HFFc6 (cell line): ENCODE data around the gene MIER2. TPM values are rescaled to one million over a fixed set of nuclear protein-coding genes. Genes with fewer than 3 reads are reported as not detected.

ENCODE experiments used
- DNase-seq: peaks from one replicate; pipeline ENCODE4 v3.0.0-alpha.2; 2018
- H3K27ac Mint-ChIP-seq: 2 replicates; pipeline ENCODE4 v1.8.0; 2020; ENCODE audit warnings: mild to moderate bottlenecking, mixed read lengths
- H3K27me3 Mint-ChIP-seq: 2 replicates; pipeline ENCODE4 v1.8.0; 2021; ENCODE audit warnings: mild to moderate bottlenecking, moderate library complexity, mixed read lengths; ENCODE audit not compliant: insufficient read depth
- H3K36me3 Mint-ChIP-seq: 2 replicates; pipeline ENCODE4 v1.8.0; 2021; ENCODE audit warnings: low read depth, mixed read lengths
- H3K4me1 Mint-ChIP-seq: 2 replicates; pipeline ENCODE4 v1.8.0; 2020; ENCODE audit warnings: low read depth, mixed read lengths
- H3K4me3 Mint-ChIP-seq: 2 replicates; pipeline ENCODE4 v1.8.0; 2020; ENCODE audit warnings: mild to moderate bottlenecking, moderate library complexity, mixed read lengths
- H3K9me3 Mint-ChIP-seq: 2 replicates; pipeline ENCODE4 v1.8.0; 2020; ENCODE audit warnings: mild to moderate bottlenecking, mixed read lengths
- CTCF ChIP-seq: fragments of 200-600 bp; sonication (generic); IDR thresholded peaks from 2 replicates; pipeline ENCODE4 v1.5.0; 2021; ENCODE audit warnings: antibody characterized with exemption, mild to moderate bottlenecking
- total RNA-seq, 6 experiments: library from RNA; stranded (reverse); fragmentation: NEBNext Ultra II Directional; extraction: Animal tissue kit (Norgen Biotek cat#: 25700); gene quantifications; 2 replicates in 1 of 6; 3 replicates in 5 of 6; pipeline ENCODE4 v1.2.3, GENCODE V29; 2021

The MIER2 gene
- total RNA-seq, 6 experiments from 2014 or later, result 31.7 to 42.2 (median 33.4) TPM

DNA sequence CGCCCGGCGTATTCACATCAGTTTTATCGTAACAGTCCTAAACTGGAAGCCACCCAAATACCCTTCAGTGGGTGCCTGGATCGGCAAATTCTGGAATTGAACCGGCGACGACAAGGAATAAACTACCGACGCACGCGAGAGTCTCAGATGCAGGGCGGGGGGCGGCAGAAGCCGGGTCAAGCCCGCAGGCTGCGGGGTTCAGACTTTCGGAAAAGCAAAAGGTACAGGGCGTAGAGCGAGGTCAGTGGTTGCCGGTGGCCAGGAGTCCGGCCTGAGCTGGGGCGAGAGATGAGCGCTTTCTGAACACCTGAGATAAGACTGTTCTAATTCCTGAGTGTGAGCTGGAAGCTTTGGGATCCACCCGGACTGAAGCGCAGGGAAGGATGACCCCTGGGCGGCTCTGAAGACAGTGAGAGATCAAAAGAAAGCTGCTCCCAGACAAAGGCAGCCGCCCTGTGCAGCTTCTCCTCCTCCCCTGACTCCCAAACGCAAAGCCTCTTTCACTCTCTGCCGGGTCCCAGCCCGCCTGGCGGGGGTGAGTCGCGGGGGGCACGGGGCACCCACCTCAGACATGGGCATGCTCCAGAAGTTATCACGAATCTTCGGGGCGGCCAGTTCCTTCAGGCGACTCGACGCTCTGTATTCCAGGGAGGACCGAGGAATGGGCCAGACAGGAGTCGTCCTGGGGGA, 26.2 kb upstream of the MIER2 start:
- Mint-ChIP-seq H3K4me3 (no peak overlapping the region), H3K36me3 (no peaks in the 10 kb centered on the region), H3K27me3 (peaks cover 53% of the 10 kb centered on the region)

DNA sequence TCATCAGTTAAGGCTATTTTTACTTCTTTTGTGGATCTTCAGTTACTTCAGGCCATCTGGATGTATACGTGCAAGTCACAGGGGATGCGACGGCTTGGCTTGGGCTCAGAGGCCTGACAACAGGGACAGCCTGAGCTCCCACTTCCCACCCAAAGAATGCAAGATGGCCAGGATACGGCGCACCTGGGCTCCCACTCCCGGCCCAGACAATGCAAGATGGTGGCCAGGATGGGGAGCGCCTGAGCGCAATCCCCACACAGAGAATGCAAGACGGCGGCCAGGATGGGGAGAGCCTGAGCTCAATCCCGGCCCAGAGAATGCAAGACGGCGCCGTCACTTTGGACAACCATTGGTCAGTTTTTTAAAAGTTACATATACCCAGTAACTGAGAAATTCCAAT, 25.3 kb upstream of the MIER2 start:
- no peak for TF ChIP-seq CTCF

More for the DNA sequence above, 26.2 kb upstream of the MIER2 start:
- Mint-ChIP-seq H3K9me3 (no peaks in the 10 kb centered on the region), H3K27ac (no peak overlapping the region), H3K4me1 (peaks cover 9% of the 10 kb centered on the region)
- no peak for TF ChIP-seq CTCF
- DNase-seq, result no peak

DNA sequence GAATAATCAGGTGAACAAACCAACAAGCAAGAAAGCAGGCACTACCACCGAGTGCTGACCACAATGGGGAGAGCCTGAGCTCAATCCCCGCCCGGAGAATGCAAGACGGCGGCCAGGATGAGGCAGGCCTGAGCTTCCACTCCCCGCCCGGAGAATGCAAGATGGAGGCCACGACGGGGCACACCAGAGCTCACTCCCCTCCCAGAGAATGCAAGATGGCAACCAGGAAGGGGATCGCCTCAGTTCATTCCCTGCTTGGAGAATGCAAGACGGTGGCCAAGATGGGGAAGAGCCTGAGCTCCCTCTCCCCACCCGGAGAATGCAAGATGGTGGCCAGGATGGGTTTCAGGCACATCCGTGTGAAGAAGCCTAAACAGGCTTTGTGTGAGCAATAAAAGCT, 24.7 kb upstream of the MIER2 start:
- no peak overlapping the region for H3K27ac Mint-ChIP-seq
- H3K4me1 Mint-ChIP-seq, result peaks cover 9% of the 10 kb centered on the region
- DNase-seq, result no peak
- no peaks in the 10 kb centered on the region for H3K9me3 Mint-ChIP-seq
- H3K36me3 Mint-ChIP-seq, result no peaks in the 10 kb centered on the region
- no peak for TF ChIP-seq CTCF
- H3K27me3 Mint-ChIP-seq, result peaks cover 55% of the 10 kb centered on the region
- no peak overlapping the region for H3K4me3 Mint-ChIP-seq

More for the DNA sequence above, 25.3 kb upstream of the MIER2 start:
- Mint-ChIP-seq H3K27ac (no peak overlapping the region), H3K36me3 (no peaks in the 10 kb centered on the region), H3K27me3 (peaks cover 56% of the 10 kb centered on the region), H3K4me1 (peaks cover 9% of the 10 kb centered on the region), H3K9me3 (no peaks in the 10 kb centered on the region), H3K4me3 (no peak overlapping the region)
- no peak for DNase-seq

DNA sequence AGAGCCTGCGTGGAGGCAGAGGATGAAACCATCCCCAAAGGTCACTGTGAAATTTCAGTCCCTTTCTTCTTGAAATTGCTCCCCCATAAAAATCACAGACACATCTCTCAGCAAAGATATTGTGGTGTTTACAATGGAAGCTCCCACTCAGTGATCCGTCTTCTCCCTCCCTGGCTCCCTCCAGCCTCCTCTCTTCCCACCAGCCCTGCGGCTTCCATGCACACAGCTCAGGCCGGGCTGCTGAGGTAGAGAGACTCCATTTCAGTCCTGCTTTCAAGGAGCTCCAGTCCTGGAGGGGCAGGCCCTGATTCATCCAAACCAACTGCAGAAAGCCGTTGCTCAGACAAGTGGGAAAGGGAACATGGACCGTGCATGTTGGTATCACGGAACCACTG, 24.0 kb upstream of the MIER2 start:
- peaks cover 54% of the 10 kb centered on the region for H3K27me3 Mint-ChIP-seq

DNA sequence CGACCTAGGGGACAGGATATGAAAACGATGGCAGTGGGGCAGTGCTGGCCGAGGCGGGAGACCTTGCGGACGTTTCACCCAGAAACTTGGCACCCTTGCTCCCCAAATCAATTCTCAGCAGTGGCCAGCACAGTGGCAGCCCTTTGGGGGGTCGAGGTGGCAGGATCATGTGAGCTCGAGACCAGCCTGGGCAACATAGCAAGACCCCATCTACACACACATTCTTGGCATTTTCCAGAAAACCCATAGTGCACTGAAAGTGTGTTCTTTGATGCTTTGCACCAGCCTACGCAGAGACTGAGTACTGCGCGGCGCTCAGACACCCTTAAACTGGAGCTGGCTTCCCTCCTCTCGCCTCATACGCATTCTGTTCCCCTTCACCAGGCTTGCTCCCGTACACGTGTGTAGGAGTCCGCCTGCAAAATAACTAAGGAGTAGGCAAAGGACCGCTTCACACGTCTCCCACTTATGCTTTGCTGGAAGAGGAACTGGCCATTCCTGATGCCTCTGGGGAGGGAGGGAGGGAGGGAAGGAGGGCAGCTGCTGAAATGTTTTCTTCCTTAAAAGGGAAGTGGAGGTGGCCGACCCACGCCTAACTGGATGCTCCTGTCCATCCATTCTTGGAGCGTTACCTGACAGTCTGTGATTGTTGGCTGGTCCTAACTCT, 23.5 kb upstream of the MIER2 start:
- no peaks in the 10 kb centered on the region for H3K36me3 Mint-ChIP-seq
- H3K9me3 Mint-ChIP-seq, result no peaks in the 10 kb centered on the region
- no peak for DNase-seq
- H3K4me3 Mint-ChIP-seq, result no peak overlapping the region
- no peak for TF ChIP-seq CTCF
- H3K27me3 Mint-ChIP-seq, result peaks cover 51% of the 10 kb centered on the region
- no peak overlapping the region for H3K27ac Mint-ChIP-seq
- peaks cover 9% of the 10 kb centered on the region for H3K4me1 Mint-ChIP-seq

More for the DNA sequence above, 24.0 kb upstream of the MIER2 start:
- Mint-ChIP-seq H3K4me1 (peaks cover 9% of the 10 kb centered on the region), H3K27ac (no peak overlapping the region), H3K9me3 (no peaks in the 10 kb centered on the region), H3K36me3 (no peaks in the 10 kb centered on the region), H3K4me3 (no peak overlapping the region)
- TF ChIP-seq CTCF, result no peak
- no peak for DNase-seq
